Middle frontal gyrus (tissue), 1 donor: Measurements from ENCODE around the gene SLC4A4.

Experiments used
- DNase-seq: peaks from one replicate; pipeline ENCODE4 v3.0.0-alpha.2; 2015; ENCODE audit warnings: low spot score; ENCODE audit errors: extremely low spot score

SLC4A4 gene

GRCh38 chr4:71468116-71468710 is 129.4 kb downstream of the SLC4A4 start:
- no peak for DNase-seq

GRCh38 chr4:71469541-71469940 is 130.7 kb downstream of the SLC4A4 start:
- no peak for DNase-seq

- DNase-seq = no peak
Observed at GRCh38 chr4:71470524-71470923, 131.7 kb downstream of the SLC4A4 start.

GRCh38 chr4:71472946-71473345 is 134.1 kb downstream of the SLC4A4 start:
- no peak for DNase-seq

- no peak for DNase-seq
Observed at GRCh38 chr4:71473541-71474240, 134.9 kb downstream of the SLC4A4 start.

GRCh38 chr4:71474731-71475130 is 135.9 kb downstream of the SLC4A4 start:
- DNase-seq = no peak

- DNase-seq = no peak
Observed at GRCh38 chr4:71476240-71476639, 137.4 kb downstream of the SLC4A4 start.

GRCh38 chr4:71486550-71487343 is 147.9 kb downstream of the SLC4A4 start:
- no peak for DNase-seq

- no peak for DNase-seq
Observed at GRCh38 chr4:71487344-71487920, 148.6 kb downstream of the SLC4A4 start.

GRCh38 chr4:71494539-71494938 is 155.7 kb downstream of the SLC4A4 start:
- DNase-seq = no peak

GRCh38 chr4:71495454-71495853 is 156.6 kb downstream of the SLC4A4 start:
- no peak for DNase-seq

- DNase-seq = no peak
Observed at GRCh38 chr4:71497078-71497477, 158.3 kb downstream of the SLC4A4 start.

- DNase-seq = no peak
Observed at GRCh38 chr4:71498002-71498401, 159.2 kb downstream of the SLC4A4 start.

GRCh38 chr4:71498625-71499024 is 159.8 kb downstream of the SLC4A4 start:
- DNase-seq = no peak

GRCh38 chr4:71501992-71502391 is 163.2 kb downstream of the SLC4A4 start:
- no peak for DNase-seq

- no peak for DNase-seq
Observed at GRCh38 chr4:71518283-71518989, 179.6 kb downstream of the SLC4A4 start.

- no peak for DNase-seq
Observed at GRCh38 chr4:71520308-71520707, 181.5 kb downstream of the SLC4A4 start.

GRCh38 chr4:71520850-71521249 is 182.0 kb downstream of the SLC4A4 start:
- no peak for DNase-seq

GRCh38 chr4:71524756-71525155 is 185.9 kb downstream of the SLC4A4 start:
- no peak for DNase-seq

- DNase-seq = no peak
Observed at GRCh38 chr4:71526637-71527406, 188.0 kb downstream of the SLC4A4 start.

- no peak for DNase-seq
Observed at GRCh38 chr4:71532407-71532806, 193.6 kb downstream of the SLC4A4 start.
